ENCODE data around the gene PNMA5.

PNMA5 gene

GRCh38 chrX:152968193-152968592, 25.7 kb downstream of the PNMA5 start:
- Histone ChIP-seq H3K4me1 (ENCODE audit: low read length) (no peaks in the 10 kb centered on the region), H3K27me3 (ENCODE audit: low read depth, low read length) (no peaks in the 10 kb centered on the region), H3K9me3 (ENCODE audit: insufficient read depth, low read length) (no peaks in the 10 kb centered on the region), H3K9ac (ENCODE audit: low read length) (no peak overlapping the region), H3K79me2 (ENCODE audit: low read length) (no peaks in the 10 kb centered on the region), H3K4me3 (ENCODE audit: low read length) (no peak overlapping the region), H4K20me1 (ENCODE audit: insufficient read depth, low read length) (no peaks in the 10 kb centered on the region), H3K36me3 (replicated peaks; ENCODE audit: low read depth, low read length) (no peaks in the 10 kb centered on the region), H3K27ac (ENCODE audit: low read length) (no peak overlapping the region), H2AFZ (ENCODE audit: low read depth, low read length) (no peak overlapping the region), H3K4me2 (ENCODE audit: low read length) (no peak overlapping the region)
- TF ChIP-seq CTCF (IDR thresholded peaks at IDR 0.05; ENCODE audit: low read depth, low read length) (no peak), EZH2phosphoT487 (IDR thresholded peaks at IDR 0.05; ENCODE audit: low read depth) (no peak)

- H3K36me3 ChIP-seq (replicated peaks; ENCODE audit: low read depth, low read length) = no peaks in the 10 kb centered on the region
- H3K27me3 ChIP-seq (ENCODE audit: low read depth, low read length) = no peaks in the 10 kb centered on the region
- H3K4me1 ChIP-seq (ENCODE audit: low read length) = peaks cover 11% of the 10 kb centered on the region
- no peak overlapping the region for H3K4me2 ChIP-seq (ENCODE audit: low read length)
- no peaks in the 10 kb centered on the region for H4K20me1 ChIP-seq (ENCODE audit: insufficient read depth, low read length)
- no peaks in the 10 kb centered on the region for H3K79me2 ChIP-seq (ENCODE audit: low read length)
- H3K4me3 ChIP-seq (ENCODE audit: low read length) = no peak overlapping the region
- TF ChIP-seq EZH2phosphoT487 (IDR thresholded peaks at IDR 0.05; ENCODE audit: low read depth) (no peak), CTCF (IDR thresholded peaks at IDR 0.05; ENCODE audit: low read depth, low read length) (no peak)
- no peak overlapping the region for H2AFZ ChIP-seq (ENCODE audit: low read depth, low read length)
- H3K27ac ChIP-seq (ENCODE audit: low read length) = no peak overlapping the region
- no peaks in the 10 kb centered on the region for H3K9me3 ChIP-seq (ENCODE audit: insufficient read depth, low read length)
- H3K9ac ChIP-seq (ENCODE audit: low read length) = no peak overlapping the region
These were observed 33.8 kb downstream of the PNMA5 start for GRCh38 chrX:152960115-152960514.

- H3K79me2 ChIP-seq (ENCODE audit: low read length) = no peaks in the 10 kb centered on the region
- peak overlapping the region; percentile 77 for H3K4me2 ChIP-seq (ENCODE audit: low read length)
- peaks cover 11% of the 10 kb centered on the region for H3K4me1 ChIP-seq (ENCODE audit: low read length)
- no peak overlapping the region for H3K27ac ChIP-seq (ENCODE audit: low read length)
- H2AFZ ChIP-seq (ENCODE audit: low read depth, low read length) = no peak overlapping the region
- no peaks in the 10 kb centered on the region for H3K9me3 ChIP-seq (ENCODE audit: insufficient read depth, low read length)
- H3K36me3 ChIP-seq (replicated peaks; ENCODE audit: low read depth, low read length) = no peaks in the 10 kb centered on the region
- TF ChIP-seq EZH2phosphoT487 (IDR thresholded peaks at IDR 0.05; ENCODE audit: low read depth) (no peak), CTCF (IDR thresholded peaks at IDR 0.05; ENCODE audit: low read depth, low read length) (no peak)
- peak overlapping the region; percentile 52; the same call in 1 of the 2 replicates for H3K9ac ChIP-seq (ENCODE audit: low read length)
- H3K27me3 ChIP-seq (ENCODE audit: low read depth, low read length) = no peaks in the 10 kb centered on the region
- H4K20me1 ChIP-seq (ENCODE audit: insufficient read depth, low read length) = no peaks in the 10 kb centered on the region
- no peak overlapping the region for H3K4me3 ChIP-seq (ENCODE audit: low read length)
These were observed 34.3 kb downstream of the PNMA5 start for GRCh38 chrX:152959626-152960025.

GRCh38 chrX:152958524-152959465, 35.1 kb downstream of the PNMA5 start:
- peak overlapping the region; percentile 87 for H2AFZ ChIP-seq (ENCODE audit: low read depth, low read length)
- no peaks in the 10 kb centered on the region for H3K9me3 ChIP-seq (ENCODE audit: insufficient read depth, low read length)
- H3K4me1 ChIP-seq (ENCODE audit: low read length) = peaks cover 11% of the 10 kb centered on the region
- H3K4me3 ChIP-seq (ENCODE audit: low read length) = peak overlapping the region; percentile 77
- H3K79me2 ChIP-seq (ENCODE audit: low read length) = no peaks in the 10 kb centered on the region
- TF ChIP-seq CTCF (IDR thresholded peaks at IDR 0.05; ENCODE audit: low read depth, low read length) (peak; percentile 71), EZH2phosphoT487 (IDR thresholded peaks at IDR 0.05; ENCODE audit: low read depth) (no peak)
- no peaks in the 10 kb centered on the region for H3K36me3 ChIP-seq (replicated peaks; ENCODE audit: low read depth, low read length)
- H3K27me3 ChIP-seq (ENCODE audit: low read depth, low read length) = no peaks in the 10 kb centered on the region
- H4K20me1 ChIP-seq (ENCODE audit: insufficient read depth, low read length) = no peaks in the 10 kb centered on the region
- H3K27ac ChIP-seq (ENCODE audit: low read length) = peak overlapping the region; percentile 90
- peak overlapping the region; percentile 94 for H3K4me2 ChIP-seq (ENCODE audit: low read length)
- H3K9ac ChIP-seq (ENCODE audit: low read length) = peak overlapping the region; percentile 81
